ENCODE results near the gene ZBTB12. TPM values are rescaled to one million over a fixed set of nuclear protein-coding genes. Genes with fewer than 3 reads are reported as not detected.

Gene ZBTB12
- total and polyA plus RNA-seq, 10 of the 15 experiments (the other 5 are each of a cell fraction or from before 2014, with no cell fraction given), result 0.81 to 4.5 (median 1.7) TPM; not detected in 4

DNA sequence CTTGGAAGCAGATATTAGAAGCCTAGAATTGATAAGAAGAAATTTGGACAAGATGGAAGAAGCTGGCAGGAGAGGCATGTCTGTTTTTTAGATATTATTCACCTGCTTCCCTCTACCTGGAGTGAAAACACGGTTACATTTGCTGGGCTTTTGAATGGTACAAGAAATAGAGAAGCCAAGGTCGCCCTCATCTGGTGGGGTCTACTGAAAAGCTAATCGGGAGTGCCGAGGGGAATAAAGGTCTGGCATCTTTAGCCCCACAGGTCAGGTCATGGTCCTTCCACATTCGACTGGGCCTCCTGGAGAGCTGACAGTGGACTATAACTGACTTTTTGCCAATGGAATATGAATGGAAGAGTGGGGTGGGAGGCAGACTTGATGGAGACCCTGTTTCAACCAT lies 21.1 kb upstream of the ZBTB12 start (continued):
- TF ChIP-seq, protein P1, sequence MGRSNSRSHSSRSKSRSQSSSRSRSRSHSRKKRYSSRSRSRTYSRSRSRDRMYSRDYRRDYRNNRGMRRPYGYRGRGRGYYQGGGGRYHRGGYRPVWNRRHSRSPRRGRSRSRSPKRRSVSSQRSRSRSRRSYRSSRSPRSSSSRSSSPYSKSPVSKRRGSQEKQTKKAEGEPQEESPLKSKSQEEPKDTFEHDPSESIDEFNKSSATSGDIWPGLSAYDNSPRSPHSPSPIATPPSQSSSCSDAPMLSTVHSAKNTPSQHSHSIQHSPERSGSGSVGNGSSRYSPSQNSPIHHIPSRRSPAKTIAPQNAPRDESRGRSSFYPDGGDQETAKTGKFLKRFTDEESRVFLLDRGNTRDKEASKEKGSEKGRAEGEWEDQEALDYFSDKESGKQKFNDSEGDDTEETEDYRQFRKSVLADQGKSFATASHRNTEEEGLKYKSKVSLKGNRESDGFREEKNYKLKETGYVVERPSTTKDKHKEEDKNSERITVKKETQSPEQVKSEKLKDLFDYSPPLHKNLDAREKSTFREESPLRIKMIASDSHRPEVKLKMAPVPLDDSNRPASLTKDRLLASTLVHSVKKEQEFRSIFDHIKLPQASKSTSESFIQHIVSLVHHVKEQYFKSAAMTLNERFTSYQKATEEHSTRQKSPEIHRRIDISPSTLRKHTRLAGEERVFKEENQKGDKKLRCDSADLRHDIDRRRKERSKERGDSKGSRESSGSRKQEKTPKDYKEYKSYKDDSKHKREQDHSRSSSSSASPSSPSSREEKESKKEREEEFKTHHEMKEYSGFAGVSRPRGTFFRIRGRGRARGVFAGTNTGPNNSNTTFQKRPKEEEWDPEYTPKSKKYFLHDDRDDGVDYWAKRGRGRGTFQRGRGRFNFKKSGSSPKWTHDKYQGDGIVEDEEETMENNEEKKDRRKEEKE (IDR thresholded peaks at IDR 0.05), result no peak
- TF ChIP-seq SMC3 (IDR thresholded peaks at IDR 0.05; ENCODE audit: borderline replicate concordance, low read length) (peak; percentile 51; the same call in 1 of the 2 replicates), ZNF217 (IDR thresholded peaks at IDR 0.05) (no peak), ZNF207 (IDR thresholded peaks at IDR 0.05; ENCODE audit: borderline replicate concordance) (no peak), MEF2A (IDR thresholded peaks at IDR 0.05; ENCODE audit: insufficient read depth, low read depth, low read length) (no peak), NR2F1 (conservative IDR thresholded peaks at IDR 0.05) (0 out of 2 replicates have a peak, but pooled peaks have one; percentile 34), RELA (IDR thresholded peaks at IDR 0.05; ENCODE audit: borderline replicate concordance, partially characterized antibody) (no peak), MTA2 (IDR thresholded peaks at IDR 0.05; ENCODE audit: low read depth) (no peak), EZH2 (IDR thresholded peaks at IDR 0.05; ENCODE audit: borderline replicate concordance, control insufficient read depth, low read depth, low read length) (no peak), TCF3 (IDR thresholded peaks at IDR 0.05; ENCODE audit: borderline replicate concordance, insufficient read depth, low read depth, low read length) (no peak), TARDBP (IDR thresholded peaks at IDR 0.05; ENCODE audit: borderline replicate concordance) (no peak)
- TF ChIP-seq, protein P2, sequence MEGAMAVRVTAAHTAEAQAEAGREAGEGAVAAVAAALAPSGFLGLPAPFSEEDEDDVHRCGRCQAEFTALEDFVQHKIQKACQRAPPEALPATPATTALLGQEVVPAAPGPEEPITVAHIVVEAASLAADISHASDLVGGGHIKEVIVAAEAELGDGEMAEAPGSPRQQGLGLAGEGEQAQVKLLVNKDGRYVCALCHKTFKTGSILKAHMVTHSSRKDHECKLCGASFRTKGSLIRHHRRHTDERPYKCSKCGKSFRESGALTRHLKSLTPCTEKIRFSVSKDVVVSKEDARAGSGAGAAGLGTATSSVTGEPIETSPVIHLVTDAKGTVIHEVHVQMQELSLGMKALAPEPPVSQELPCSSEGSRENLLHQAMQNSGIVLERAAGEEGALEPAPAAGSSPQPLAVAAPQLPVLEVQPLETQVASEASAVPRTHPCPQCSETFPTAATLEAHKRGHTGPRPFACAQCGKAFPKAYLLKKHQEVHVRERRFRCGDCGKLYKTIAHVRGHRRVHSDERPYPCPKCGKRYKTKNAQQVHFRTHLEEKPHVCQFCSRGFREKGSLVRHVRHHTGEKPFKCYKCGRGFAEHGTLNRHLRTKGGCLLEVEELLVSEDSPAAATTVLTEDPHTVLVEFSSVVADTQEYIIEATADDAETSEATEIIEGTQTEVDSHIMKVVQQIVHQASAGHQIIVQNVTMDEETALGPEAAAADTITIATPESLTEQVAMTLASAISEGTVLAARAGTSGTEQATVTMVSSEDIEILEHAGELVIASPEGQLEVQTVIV (IDR thresholded peaks at IDR 0.05; ENCODE audit: borderline replicate concordance, partially characterized antibody), result no peak
- TF ChIP-seq, protein P3, sequence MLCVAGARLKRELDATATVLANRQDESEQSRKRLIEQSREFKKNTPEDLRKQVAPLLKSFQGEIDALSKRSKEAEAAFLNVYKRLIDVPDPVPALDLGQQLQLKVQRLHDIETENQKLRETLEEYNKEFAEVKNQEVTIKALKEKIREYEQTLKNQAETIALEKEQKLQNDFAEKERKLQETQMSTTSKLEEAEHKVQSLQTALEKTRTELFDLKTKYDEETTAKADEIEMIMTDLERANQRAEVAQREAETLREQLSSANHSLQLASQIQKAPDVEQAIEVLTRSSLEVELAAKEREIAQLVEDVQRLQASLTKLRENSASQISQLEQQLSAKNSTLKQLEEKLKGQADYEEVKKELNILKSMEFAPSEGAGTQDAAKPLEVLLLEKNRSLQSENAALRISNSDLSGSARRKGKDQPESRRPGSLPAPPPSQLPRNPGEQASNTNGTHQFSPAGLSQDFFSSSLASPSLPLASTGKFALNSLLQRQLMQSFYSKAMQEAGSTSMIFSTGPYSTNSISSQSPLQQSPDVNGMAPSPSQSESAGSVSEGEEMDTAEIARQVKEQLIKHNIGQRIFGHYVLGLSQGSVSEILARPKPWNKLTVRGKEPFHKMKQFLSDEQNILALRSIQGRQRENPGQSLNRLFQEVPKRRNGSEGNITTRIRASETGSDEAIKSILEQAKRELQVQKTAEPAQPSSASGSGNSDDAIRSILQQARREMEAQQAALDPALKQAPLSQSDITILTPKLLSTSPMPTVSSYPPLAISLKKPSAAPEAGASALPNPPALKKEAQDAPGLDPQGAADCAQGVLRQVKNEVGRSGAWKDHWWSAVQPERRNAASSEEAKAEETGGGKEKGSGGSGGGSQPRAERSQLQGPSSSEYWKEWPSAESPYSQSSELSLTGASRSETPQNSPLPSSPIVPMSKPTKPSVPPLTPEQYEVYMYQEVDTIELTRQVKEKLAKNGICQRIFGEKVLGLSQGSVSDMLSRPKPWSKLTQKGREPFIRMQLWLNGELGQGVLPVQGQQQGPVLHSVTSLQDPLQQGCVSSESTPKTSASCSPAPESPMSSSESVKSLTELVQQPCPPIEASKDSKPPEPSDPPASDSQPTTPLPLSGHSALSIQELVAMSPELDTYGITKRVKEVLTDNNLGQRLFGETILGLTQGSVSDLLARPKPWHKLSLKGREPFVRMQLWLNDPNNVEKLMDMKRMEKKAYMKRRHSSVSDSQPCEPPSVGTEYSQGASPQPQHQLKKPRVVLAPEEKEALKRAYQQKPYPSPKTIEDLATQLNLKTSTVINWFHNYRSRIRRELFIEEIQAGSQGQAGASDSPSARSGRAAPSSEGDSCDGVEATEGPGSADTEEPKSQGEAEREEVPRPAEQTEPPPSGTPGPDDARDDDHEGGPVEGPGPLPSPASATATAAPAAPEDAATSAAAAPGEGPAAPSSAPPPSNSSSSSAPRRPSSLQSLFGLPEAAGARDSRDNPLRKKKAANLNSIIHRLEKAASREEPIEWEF (IDR thresholded peaks at IDR 0.05; ENCODE audit: insufficient replicate concordance, low read depth, low read length), result no peak
- TF ChIP-seq, protein P4, sequence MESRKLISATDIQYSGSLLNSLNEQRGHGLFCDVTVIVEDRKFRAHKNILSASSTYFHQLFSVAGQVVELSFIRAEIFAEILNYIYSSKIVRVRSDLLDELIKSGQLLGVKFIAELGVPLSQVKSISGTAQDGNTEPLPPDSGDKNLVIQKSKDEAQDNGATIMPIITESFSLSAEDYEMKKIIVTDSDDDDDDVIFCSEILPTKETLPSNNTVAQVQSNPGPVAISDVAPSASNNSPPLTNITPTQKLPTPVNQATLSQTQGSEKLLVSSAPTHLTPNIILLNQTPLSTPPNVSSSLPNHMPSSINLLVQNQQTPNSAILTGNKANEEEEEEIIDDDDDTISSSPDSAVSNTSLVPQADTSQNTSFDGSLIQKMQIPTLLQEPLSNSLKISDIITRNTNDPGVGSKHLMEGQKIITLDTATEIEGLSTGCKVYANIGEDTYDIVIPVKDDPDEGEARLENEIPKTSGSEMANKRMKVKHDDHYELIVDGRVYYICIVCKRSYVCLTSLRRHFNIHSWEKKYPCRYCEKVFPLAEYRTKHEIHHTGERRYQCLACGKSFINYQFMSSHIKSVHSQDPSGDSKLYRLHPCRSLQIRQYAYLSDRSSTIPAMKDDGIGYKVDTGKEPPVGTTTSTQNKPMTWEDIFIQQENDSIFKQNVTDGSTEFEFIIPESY (IDR thresholded peaks at IDR 0.05), result no peak
- TF ChIP-seq, protein P5, sequence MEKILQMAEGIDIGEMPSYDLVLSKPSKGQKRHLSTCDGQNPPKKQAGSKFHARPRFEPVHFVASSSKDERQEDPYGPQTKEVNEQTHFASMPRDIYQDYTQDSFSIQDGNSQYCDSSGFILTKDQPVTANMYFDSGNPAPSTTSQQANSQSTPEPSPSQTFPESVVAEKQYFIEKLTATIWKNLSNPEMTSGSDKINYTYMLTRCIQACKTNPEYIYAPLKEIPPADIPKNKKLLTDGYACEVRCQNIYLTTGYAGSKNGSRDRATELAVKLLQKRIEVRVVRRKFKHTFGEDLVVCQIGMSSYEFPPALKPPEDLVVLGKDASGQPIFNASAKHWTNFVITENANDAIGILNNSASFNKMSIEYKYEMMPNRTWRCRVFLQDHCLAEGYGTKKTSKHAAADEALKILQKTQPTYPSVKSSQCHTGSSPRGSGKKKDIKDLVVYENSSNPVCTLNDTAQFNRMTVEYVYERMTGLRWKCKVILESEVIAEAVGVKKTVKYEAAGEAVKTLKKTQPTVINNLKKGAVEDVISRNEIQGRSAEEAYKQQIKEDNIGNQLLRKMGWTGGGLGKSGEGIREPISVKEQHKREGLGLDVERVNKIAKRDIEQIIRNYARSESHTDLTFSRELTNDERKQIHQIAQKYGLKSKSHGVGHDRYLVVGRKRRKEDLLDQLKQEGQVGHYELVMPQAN (conservative IDR thresholded peaks at IDR 0.05), result no peak

All from GM12878 (cell line).